T-helper 9 cell (primary cell): Measurements from ENCODE around the gene EEA1.
"Not testable (repeated sequence)": the region's sequence is repeated elsewhere in the genome, so short reads cannot be mapped to it uniquely, and the experiment has no call there.

Source experiments
- DNase-seq: peaks from one replicate; pipeline ENCODE4 v3.0.0-alpha.2; 2020

EEA1 gene

GRCh38 chr12:92796650-92797049 is 132.4 kb downstream of the EEA1 start:
- DNase-seq = no peak

GRCh38 chr12:92794814-92795213 is 134.3 kb downstream of the EEA1 start:
- no peak for DNase-seq

- not testable (repeated sequence) for DNase-seq
These were observed 134.7 kb downstream of the EEA1 start for GRCh38 chr12:92794356-92794755.

- no peak for DNase-seq
These were observed 143.1 kb downstream of the EEA1 start for GRCh38 chr12:92786045-92786444.

- no peak for DNase-seq
These were observed 143.5 kb downstream of the EEA1 start for GRCh38 chr12:92785563-92785950.

GRCh38 chr12:92784797-92785562 is 144.1 kb downstream of the EEA1 start:
- DNase-seq = no peak

GRCh38 chr12:92784356-92784755 is 144.7 kb downstream of the EEA1 start:
- DNase-seq = no peak

- DNase-seq = no peak
These were observed 149.2 kb downstream of the EEA1 start for GRCh38 chr12:92779902-92780301.

GRCh38 chr12:92778525-92778924 is 150.6 kb downstream of the EEA1 start:
- DNase-seq = no peak

GRCh38 chr12:92775416-92775815 is 153.7 kb downstream of the EEA1 start:
- no peak for DNase-seq

- no peak for DNase-seq
These were observed 158.1 kb downstream of the EEA1 start for GRCh38 chr12:92771001-92771400.

- no peak for DNase-seq
These were observed 159.8 kb downstream of the EEA1 start for GRCh38 chr12:92769124-92769901.

- DNase-seq = no peak
These were observed 163.2 kb downstream of the EEA1 start for GRCh38 chr12:92765871-92766270.

GRCh38 chr12:92764831-92765230 is 164.3 kb downstream of the EEA1 start:
- no peak for DNase-seq

- no peak for DNase-seq
These were observed 166.3 kb downstream of the EEA1 start for GRCh38 chr12:92762773-92763172.

- DNase-seq = no peak
These were observed 169.3 kb downstream of the EEA1 start for GRCh38 chr12:92759634-92760268.

- no peak for DNase-seq
These were observed 171.4 kb downstream of the EEA1 start for GRCh38 chr12:92757597-92758121.

GRCh38 chr12:92756898-92757596 is 172.0 kb downstream of the EEA1 start:
- no peak for DNase-seq

- no peak for DNase-seq
These were observed 174.9 kb downstream of the EEA1 start for GRCh38 chr12:92753976-92754885.

- not testable (repeated sequence) for DNase-seq
These were observed 179.4 kb downstream of the EEA1 start for GRCh38 chr12:92749691-92750090.

- DNase-seq = no peak
These were observed 181.9 kb downstream of the EEA1 start for GRCh38 chr12:92747151-92747550.
